GM19193 (cell line): Measurements from ENCODE around the gene ZSCAN30.

Source experiments
- POLR2A ChIP-seq: IDR thresholded peaks from 4 replicates; pipeline ENCODE4 v1.6.1; 2011; ENCODE audit not compliant: insufficient read depth, insufficient read length; ENCODE audit errors: extremely low read depth

Gene ZSCAN30

GRCh38 chr18:35227254-35227653 is 62.8 kb downstream of the ZSCAN30 start:
- no peak for TF ChIP-seq POLR2A

- TF ChIP-seq POLR2A = no peak
Observed at GRCh38 chr18:35223797-35224196, 66.2 kb downstream of the ZSCAN30 start.

GRCh38 chr18:35220424-35220823 is 69.6 kb downstream of the ZSCAN30 start:
- no peak for TF ChIP-seq POLR2A

- no peak for TF ChIP-seq POLR2A
Observed at GRCh38 chr18:35215026-35215425, 75.0 kb downstream of the ZSCAN30 start.

GRCh38 chr18:35205199-35205712 is 84.8 kb downstream of the ZSCAN30 start:
- no peak for TF ChIP-seq POLR2A

GRCh38 chr18:35203067-35203466 is 87.0 kb downstream of the ZSCAN30 start:
- TF ChIP-seq POLR2A = no peak

- TF ChIP-seq POLR2A = no peak
Observed at GRCh38 chr18:35201256-35201931, 88.6 kb downstream of the ZSCAN30 start.
